OCI-LY7 (cell line): ENCODE results near the gene BTNL8. TPM values are rescaled to one million over a fixed set of nuclear protein-coding genes. Genes with fewer than 3 reads are reported as not detected.

ENCODE experiments used
- BruUV-seq: library from RNA; stranded (reverse); fragments of 400-500 nt; replicated peaks from 2 replicates; lab custom pipeline; 2021; lab: Mats Ljungman, UMichigan
- CTCF ChIA-PET: fragments of 300-600 bp; sonication (Branson Sonifier 250); formaldehyde crosslinking; loops from one replicate; lab custom pipeline; 2022; ENCODE audit warnings: antibody characterized with exemption; ENCODE audit not compliant: unreplicated experiment; lab: Charles Lee
- POLR2A ChIA-PET: fragments of 300-600 bp; sonication (Branson Sonifier 250); formaldehyde crosslinking; loops from one replicate; lab custom pipeline; 2022; ENCODE audit warnings: antibody characterized with exemption; lab: Charles Lee
- DNase-seq: peaks from one replicate; pipeline ENCODE4 v3.0.0-alpha.2; 2015; ENCODE audit warnings: low spot score
- H2AFZ ChIP-seq: fragments of 200-600 bp; sonication (generic), shearing (Covaris generic); 2 replicates; pipeline ENCODE4 v1.6.1; 2014; ENCODE audit warnings: mild to moderate bottlenecking, antibody characterized with exemption, low read length, moderate library complexity
- H3K27ac ChIP-seq: fragments of 200-600 bp; sonication (generic); 2 replicates; pipeline ENCODE4 v1.5.1; 2014; ENCODE audit warnings: mixed run types, low read depth, mild to moderate bottlenecking, moderate library complexity, low read length, inconsistent platforms; ENCODE audit not compliant: poor library complexity, severe bottlenecking
- H3K36me3 ChIP-seq: fragments of 200-600 bp; sonication (generic); 2 replicates; pipeline ENCODE4 v1.6.1; 2014; ENCODE audit warnings: mild to moderate bottlenecking, antibody characterized with exemption, low read length, moderate library complexity, mixed read lengths; ENCODE audit not compliant: insufficient read depth
- H3K4me1 ChIP-seq: fragments of 200-600 bp; sonication (generic); 2 replicates; pipeline ENCODE4 v1.5.1; 2014; ENCODE audit warnings: mild to moderate bottlenecking, low read length; ENCODE audit not compliant: insufficient read depth, poor library complexity, severe bottlenecking
- H3K4me2 ChIP-seq: fragments of 200-600 bp; sonication (generic); 2 replicates; pipeline ENCODE4 v1.6.1; 2014; ENCODE audit warnings: mild to moderate bottlenecking, low read length
- H3K4me3 ChIP-seq: fragments of 200-600 bp; sonication (generic); 2 replicates; pipeline ENCODE4 v1.5.1; 2014; ENCODE audit warnings: mild to moderate bottlenecking, low read depth, low read length; ENCODE audit not compliant: poor library complexity, severe bottlenecking
- H3K79me2 ChIP-seq: fragments of 200-600 bp; sonication (generic); 2 replicates; pipeline ENCODE4 v1.6.1; 2016; ENCODE audit warnings: low read depth, mild to moderate bottlenecking, low read length, moderate library complexity, mixed read lengths; ENCODE audit not compliant: insufficient read depth
- H3K9me2 ChIP-seq: fragments of 200-600 bp; sonication (generic); 2 replicates; pipeline ENCODE4 v1.6.1; 2016; ENCODE audit warnings: mild to moderate bottlenecking, low read length, mixed read lengths; ENCODE audit not compliant: insufficient read depth
- H3K9me3 ChIP-seq: fragments of 200-600 bp; sonication (generic); 2 replicates; pipeline ENCODE4 v1.6.1; 2014; ENCODE audit warnings: mild to moderate bottlenecking, mixed run types, low read length, mixed read lengths
- H4K20me1 ChIP-seq: fragments of 200-600 bp; sonication (generic); 2 replicates; pipeline ENCODE4 v1.6.1; 2014; ENCODE audit warnings: mild to moderate bottlenecking, antibody characterized with exemption, low read length, moderate library complexity, mixed read lengths; ENCODE audit not compliant: insufficient read depth
- EZH2phosphoT487 ChIP-seq: fragments of 200-600 bp; sonication (generic); IDR thresholded peaks from 2 replicates; pipeline ENCODE4 v1.6.1; 2018; ENCODE audit warnings: low read depth, borderline replicate concordance, mild to moderate bottlenecking, mixed run types, antibody characterized with exemption, low read length, moderate library complexity, mixed read lengths
- intact Hi-C: fragments of 100-400 bp; cut with micrococcal nuclease; formaldehyde crosslinking; loops from one replicate; pipeline ENCODE4 v1.10.0; 2022; ENCODE audit not compliant: unreplicated experiment
- total RNA-seq, 2 experiments: library from RNA; depleted of rRNA in 1 of 2; stranded (reverse); fragments of >200 nt in 1 of 2; shearing (Covaris generic) in 1 of 2; gene quantifications; 2 replicates each; pipeline ENCODE4 v1.2.3, GENCODE V29; 2014 to 2022
- TF ChIP-seq, protein P1 (sequence below): fragments of 200-600 bp; sonication (generic); conservative IDR thresholded peaks from 2 replicates; pipeline ENCODE4 v1.5.1; 2014; ENCODE audit warnings: mild to moderate bottlenecking, antibody characterized with exemption, low read length, moderate library complexity, mixed read lengths

BTNL8 gene
- total RNA-seq, 2 experiments from 2014 or later: not detected

DNA sequence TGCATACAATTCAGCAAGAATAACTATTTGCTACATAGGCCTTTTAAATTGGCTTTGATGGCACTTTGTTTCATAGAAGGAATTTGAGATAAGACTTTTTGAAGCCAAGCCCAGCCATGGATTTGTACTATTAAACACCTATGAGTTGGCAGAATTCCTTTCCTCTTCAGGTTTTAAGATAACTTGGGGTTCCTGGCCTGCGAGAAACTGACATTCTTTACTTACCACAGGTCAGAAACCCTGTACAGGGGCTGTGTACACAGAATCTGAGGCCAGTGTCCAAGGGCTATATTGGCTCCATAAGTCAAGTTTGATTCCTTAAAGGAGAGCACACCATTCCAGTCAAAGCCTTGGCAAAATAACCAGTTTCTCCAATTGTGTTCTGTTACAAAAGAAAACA, 78.9 kb downstream of the BTNL8 start:
- BruUV-seq: no TSS peak
- no peak for DNase-seq
- no peaks in the 10 kb centered on the region for H3K9me3 ChIP-seq
- H3K79me2 ChIP-seq: no peaks in the 10 kb centered on the region
- no peak overlapping the region for H3K27ac ChIP-seq
- no peak for TF ChIP-seq EZH2phosphoT487
- TF ChIP-seq, protein P1, sequence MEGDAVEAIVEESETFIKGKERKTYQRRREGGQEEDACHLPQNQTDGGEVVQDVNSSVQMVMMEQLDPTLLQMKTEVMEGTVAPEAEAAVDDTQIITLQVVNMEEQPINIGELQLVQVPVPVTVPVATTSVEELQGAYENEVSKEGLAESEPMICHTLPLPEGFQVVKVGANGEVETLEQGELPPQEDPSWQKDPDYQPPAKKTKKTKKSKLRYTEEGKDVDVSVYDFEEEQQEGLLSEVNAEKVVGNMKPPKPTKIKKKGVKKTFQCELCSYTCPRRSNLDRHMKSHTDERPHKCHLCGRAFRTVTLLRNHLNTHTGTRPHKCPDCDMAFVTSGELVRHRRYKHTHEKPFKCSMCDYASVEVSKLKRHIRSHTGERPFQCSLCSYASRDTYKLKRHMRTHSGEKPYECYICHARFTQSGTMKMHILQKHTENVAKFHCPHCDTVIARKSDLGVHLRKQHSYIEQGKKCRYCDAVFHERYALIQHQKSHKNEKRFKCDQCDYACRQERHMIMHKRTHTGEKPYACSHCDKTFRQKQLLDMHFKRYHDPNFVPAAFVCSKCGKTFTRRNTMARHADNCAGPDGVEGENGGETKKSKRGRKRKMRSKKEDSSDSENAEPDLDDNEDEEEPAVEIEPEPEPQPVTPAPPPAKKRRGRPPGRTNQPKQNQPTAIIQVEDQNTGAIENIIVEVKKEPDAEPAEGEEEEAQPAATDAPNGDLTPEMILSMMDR: no peak
- ChIA-PET POLR2A (no interaction called here), CTCF (no interaction called here)
- H3K36me3 ChIP-seq: no peaks in the 10 kb centered on the region
- intact Hi-C loops: loop anchor here (5.0 kb wide), 1 partner anchor 74 kb away; no protein-coding TSS in a partner anchor
- no peak overlapping the region for H2AFZ ChIP-seq
- H3K4me3 ChIP-seq: no peak overlapping the region
- no peak overlapping the region for H3K4me2 ChIP-seq
- H3K9me2 ChIP-seq: no peaks in the 10 kb centered on the region
- no peaks in the 10 kb centered on the region for H4K20me1 ChIP-seq
- H3K4me1 ChIP-seq: peaks cover 3% of the 10 kb centered on the region

DNA sequence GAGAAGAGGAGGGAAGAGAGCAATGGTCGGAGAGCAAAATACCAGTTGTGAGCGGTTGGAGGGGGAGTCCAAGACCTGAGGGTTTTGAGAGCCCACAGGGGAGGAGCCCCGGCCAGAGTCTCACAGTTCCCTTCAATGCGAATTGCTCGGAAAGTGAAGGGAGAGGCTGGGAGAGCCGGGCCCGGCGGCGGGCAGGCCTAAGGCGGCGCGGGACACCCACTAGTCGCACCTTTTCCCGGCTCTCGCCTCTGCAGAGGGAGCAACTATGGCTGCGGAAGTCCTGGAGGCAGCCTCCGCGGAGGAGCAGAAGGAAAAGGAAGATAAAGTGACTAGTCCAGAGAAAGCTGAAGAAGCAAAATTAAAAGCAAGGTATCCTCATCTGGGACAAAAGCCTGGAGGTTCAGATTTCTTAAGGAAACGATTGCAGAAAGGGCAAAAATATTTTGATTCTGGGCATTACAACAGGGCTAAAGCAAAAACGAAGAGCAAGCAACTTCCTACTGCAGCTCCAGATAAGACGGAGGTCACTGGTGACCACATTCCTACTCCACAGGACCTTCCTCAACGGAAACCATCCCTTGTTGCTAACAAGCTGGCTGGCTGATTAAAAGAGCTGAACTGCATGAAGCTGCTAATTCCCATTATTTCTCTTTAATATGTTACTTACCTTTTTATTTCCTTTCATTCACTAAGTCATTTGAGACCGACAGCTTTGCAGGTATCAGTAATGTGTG, 83.2 kb downstream of the BTNL8 start:
- CTCF ChIA-PET: no interaction called here
- DNase-seq: no peak
- no TSS peak for BruUV-seq
- POLR2A ChIA-PET: interaction anchor here (0.6 kb wide), 1 partner anchor 259 kb away, joined by 5 read pairs; no protein-coding TSS in a partner anchor
- Histone ChIP-seq H3K9me3 (no peaks in the 10 kb centered on the region), H3K4me3 (no peak overlapping the region), H3K27ac (no peak overlapping the region), H3K79me2 (no peaks in the 10 kb centered on the region), H3K4me2 (no peak overlapping the region), H4K20me1 (no peaks in the 10 kb centered on the region), H2AFZ (no peak overlapping the region), H3K4me1 (no peaks in the 10 kb centered on the region), H3K36me3 (no peaks in the 10 kb centered on the region), H3K9me2 (no peaks in the 10 kb centered on the region)
- no peak for TF ChIP-seq EZH2phosphoT487
- TF ChIP-seq, protein P1: no peak
- intact Hi-C loops: no loop called here

DNA sequence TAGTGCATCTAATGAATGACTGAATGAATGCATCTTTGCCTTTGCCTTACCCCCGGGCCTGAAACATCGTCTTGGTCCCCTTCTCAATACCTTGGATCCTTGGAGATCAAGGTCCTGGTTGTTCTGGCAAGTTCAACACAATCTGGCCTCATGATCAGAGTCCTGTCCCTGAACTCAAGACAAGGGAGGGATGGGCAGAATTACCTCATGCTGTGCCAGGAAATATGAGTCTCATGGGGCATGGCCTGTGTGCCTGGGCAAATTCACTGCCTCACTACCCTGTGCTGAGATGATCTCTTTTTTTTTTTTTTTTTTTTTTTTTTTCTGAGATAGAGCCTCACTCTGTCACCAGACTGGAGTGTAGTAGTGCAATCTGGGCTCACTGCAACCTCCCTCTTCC, 89.1 kb downstream of the BTNL8 start:
- intact Hi-C loops: no loop called here
- POLR2A ChIA-PET: no interaction called here
- Histone ChIP-seq H3K9me3 (no peaks in the 10 kb centered on the region), H2AFZ (no peak overlapping the region), H3K4me1 (peaks cover 5% of the 10 kb centered on the region), H3K4me2 (no peak overlapping the region), H3K4me3 (no peak overlapping the region), H3K36me3 (no peaks in the 10 kb centered on the region), H4K20me1 (no peaks in the 10 kb centered on the region), H3K27ac (no peak overlapping the region), H3K79me2 (no peaks in the 10 kb centered on the region), H3K9me2 (no peaks in the 10 kb centered on the region)
- BruUV-seq: no TSS peak
- no peak for DNase-seq
- CTCF ChIA-PET: no interaction called here
- TF ChIP-seq, protein P1: no peak
- no peak for TF ChIP-seq EZH2phosphoT487
